Activated T-helper 17 cell treated with anti-CD3 and anti-CD28 coated beads, Interleukin-2, amount 50 U/mL, for 72 hours (primary cell): ENCODE results near the gene PPP1R3F. TPM values are rescaled to one million over a fixed set of nuclear protein-coding genes. Genes with fewer than 3 reads are reported as not detected.

ENCODE experiments used
- ATAC-seq: fragments of 150-1000 bp; cut with Tn5 transposase; replicated peaks from 2 replicates; pipeline ENCODE4 v1.10.0; 2021; ENCODE audit warnings: mild to moderate bottlenecking, moderate library complexity
- H3K27ac Mint-ChIP-seq: one replicate; pipeline ENCODE4 v1.8.0; 2022; ENCODE audit warnings: mixed read lengths
- H3K27me3 Mint-ChIP-seq: one replicate; pipeline ENCODE4 v1.8.0; 2022; ENCODE audit warnings: mixed read lengths
- H3K36me3 Mint-ChIP-seq: one replicate; pipeline ENCODE4 v1.8.0; 2022; ENCODE audit warnings: low read depth, mild to moderate bottlenecking, mixed read lengths
- H3K4me1 Mint-ChIP-seq: one replicate; pipeline ENCODE4 v1.8.0; 2022; ENCODE audit warnings: mixed read lengths
- H3K4me3 Mint-ChIP-seq: one replicate; pipeline ENCODE4 v1.8.0; 2022; ENCODE audit warnings: mild to moderate bottlenecking, mixed read lengths
- H3K9me3 Mint-ChIP-seq: one replicate; pipeline ENCODE4 v1.8.0; 2022; ENCODE audit warnings: mixed read lengths
- total RNA-seq, 2 donors: library from RNA; stranded (reverse); gene quantifications; one replicate each; pipeline ENCODE4 v1.2.3, GENCODE V29; 2022

The PPP1R3F gene
- total RNA-seq, 2 donors from 2014 or later = 6.6 to 8.8 TPM

GRCh38 chrX:49257846-49258748 lies 11.5 kb upstream of the PPP1R3F start:
- ATAC-seq = peak; percentile 42
- Mint-ChIP-seq H3K4me3 (peak overlapping the region; percentile 26), H3K27me3 (no peaks in the 10 kb centered on the region), H3K4me1 (peaks cover 22% of the 10 kb centered on the region), H3K36me3 (peaks cover 62% of the 10 kb centered on the region), H3K27ac (peak overlapping the region; percentile 54), H3K9me3 (no peaks in the 10 kb centered on the region)

- Mint-ChIP-seq H3K36me3 (peaks cover 69% of the 10 kb centered on the region), H3K9me3 (no peaks in the 10 kb centered on the region), H3K4me1 (peaks cover 22% of the 10 kb centered on the region), H3K27ac (peak overlapping the region; percentile 73), H3K27me3 (no peaks in the 10 kb centered on the region), H3K4me3 (peak overlapping the region; percentile 91)
- no peak for ATAC-seq
Observed at GRCh38 chrX:49258749-49259124, 10.9 kb upstream of the PPP1R3F start.

DNA sequence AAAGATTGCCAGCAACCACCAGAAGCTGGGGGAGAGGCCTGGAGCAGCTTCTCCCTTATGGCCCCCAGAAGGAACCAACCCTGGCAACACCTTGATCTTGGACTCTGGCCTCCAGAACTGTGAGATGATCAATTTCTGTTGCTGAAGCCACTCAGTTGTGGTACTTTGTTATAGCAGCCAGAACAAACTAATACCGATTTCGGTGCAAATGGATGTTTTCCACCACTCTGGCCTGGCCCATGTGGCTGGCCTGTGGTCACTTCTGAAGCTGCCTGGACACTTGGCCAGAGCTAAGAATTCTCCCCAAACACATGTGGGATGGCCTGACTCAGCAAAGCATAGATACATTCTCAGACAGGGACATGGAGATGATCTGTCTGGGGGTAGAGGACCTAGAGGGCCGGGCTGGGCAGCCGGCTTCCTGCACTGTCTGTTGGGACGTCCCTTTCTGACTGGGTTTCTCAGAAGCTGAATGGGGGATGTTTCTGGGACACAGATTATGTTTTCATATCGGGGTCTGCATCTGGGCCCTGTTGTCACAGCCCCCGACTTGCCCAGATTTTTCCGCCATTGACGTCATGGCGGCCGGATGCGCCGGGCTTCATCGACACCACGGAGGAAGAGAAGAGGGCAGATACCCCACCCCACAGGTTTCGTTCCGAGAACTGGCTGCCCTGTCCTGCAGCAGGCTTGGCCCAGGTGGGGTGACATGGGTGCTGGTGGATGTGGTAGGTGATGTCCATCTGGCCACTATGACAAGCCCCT lies 9.2 kb upstream of the PPP1R3F start:
- H3K4me1 Mint-ChIP-seq = peaks cover 26% of the 10 kb centered on the region
- no peaks in the 10 kb centered on the region for H3K9me3 Mint-ChIP-seq
- H3K27ac Mint-ChIP-seq = peak overlapping the region; percentile 54
- H3K36me3 Mint-ChIP-seq = peaks cover 75% of the 10 kb centered on the region
- H3K27me3 Mint-ChIP-seq = no peaks in the 10 kb centered on the region
- no peak for ATAC-seq
- H3K4me3 Mint-ChIP-seq = peak overlapping the region; percentile 91

GRCh38 chrX:49262603-49263002 lies 7.0 kb upstream of the PPP1R3F start:
- Mint-ChIP-seq H3K4me3 (peak overlapping the region; percentile 91), H3K4me1 (peaks cover 31% of the 10 kb centered on the region), H3K27me3 (no peaks in the 10 kb centered on the region), H3K27ac (peak overlapping the region; percentile 91), H3K36me3 (peaks cover 65% of the 10 kb centered on the region), H3K9me3 (no peaks in the 10 kb centered on the region)
- peak; percentile 31 for ATAC-seq

DNA sequence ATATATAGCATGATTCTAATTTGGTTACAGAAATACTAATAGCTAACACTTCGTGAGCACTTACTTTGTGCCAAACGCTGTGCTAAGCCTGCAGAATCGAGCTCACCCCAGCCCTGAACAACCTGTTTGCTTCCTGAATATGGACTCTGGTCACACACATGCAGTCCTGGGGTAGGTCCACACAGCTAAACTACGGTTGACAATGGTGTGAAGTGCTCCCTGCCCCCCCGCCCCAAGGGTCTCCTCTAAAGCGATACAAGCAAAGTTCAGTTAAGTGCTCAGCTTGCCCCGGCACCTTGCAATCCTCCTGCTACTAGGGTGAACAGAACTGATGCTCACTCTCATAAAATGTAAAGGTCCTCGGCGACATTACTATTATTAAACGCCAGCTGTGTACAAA lies 6.0 kb upstream of the PPP1R3F start:
- peaks cover 36% of the 10 kb centered on the region for H3K4me1 Mint-ChIP-seq
- H3K27me3 Mint-ChIP-seq = no peaks in the 10 kb centered on the region
- H3K4me3 Mint-ChIP-seq = peak overlapping the region; percentile 91
- ATAC-seq = no peak
- H3K36me3 Mint-ChIP-seq = peaks cover 64% of the 10 kb centered on the region
- H3K27ac Mint-ChIP-seq = peak overlapping the region; percentile 94
- H3K9me3 Mint-ChIP-seq = no peaks in the 10 kb centered on the region

- Mint-ChIP-seq H3K4me3 (peak within 1 kb of the TSS; percentile 91), H3K9me3 (no peaks in the 10 kb centered on the region), H3K27ac (peak within 1 kb of the TSS; percentile 94), H3K36me3 (peaks cover 60% of the 10 kb centered on the region), H3K27me3 (no peaks in the 10 kb centered on the region), H3K4me1 (peaks cover 28% of the 10 kb centered on the region)
- ATAC-seq = peak; percentile 7
Observed at GRCh38 chrX:49264460-49264859, 5.1 kb upstream of the PPP1R3F start, which contains the start of gene FOXP3. Gene FOXP3, minus strand, starts transcription at chrX:49264710. Its CDS starts 6,205 bp downstream, at chrX:49258505.

DNA sequence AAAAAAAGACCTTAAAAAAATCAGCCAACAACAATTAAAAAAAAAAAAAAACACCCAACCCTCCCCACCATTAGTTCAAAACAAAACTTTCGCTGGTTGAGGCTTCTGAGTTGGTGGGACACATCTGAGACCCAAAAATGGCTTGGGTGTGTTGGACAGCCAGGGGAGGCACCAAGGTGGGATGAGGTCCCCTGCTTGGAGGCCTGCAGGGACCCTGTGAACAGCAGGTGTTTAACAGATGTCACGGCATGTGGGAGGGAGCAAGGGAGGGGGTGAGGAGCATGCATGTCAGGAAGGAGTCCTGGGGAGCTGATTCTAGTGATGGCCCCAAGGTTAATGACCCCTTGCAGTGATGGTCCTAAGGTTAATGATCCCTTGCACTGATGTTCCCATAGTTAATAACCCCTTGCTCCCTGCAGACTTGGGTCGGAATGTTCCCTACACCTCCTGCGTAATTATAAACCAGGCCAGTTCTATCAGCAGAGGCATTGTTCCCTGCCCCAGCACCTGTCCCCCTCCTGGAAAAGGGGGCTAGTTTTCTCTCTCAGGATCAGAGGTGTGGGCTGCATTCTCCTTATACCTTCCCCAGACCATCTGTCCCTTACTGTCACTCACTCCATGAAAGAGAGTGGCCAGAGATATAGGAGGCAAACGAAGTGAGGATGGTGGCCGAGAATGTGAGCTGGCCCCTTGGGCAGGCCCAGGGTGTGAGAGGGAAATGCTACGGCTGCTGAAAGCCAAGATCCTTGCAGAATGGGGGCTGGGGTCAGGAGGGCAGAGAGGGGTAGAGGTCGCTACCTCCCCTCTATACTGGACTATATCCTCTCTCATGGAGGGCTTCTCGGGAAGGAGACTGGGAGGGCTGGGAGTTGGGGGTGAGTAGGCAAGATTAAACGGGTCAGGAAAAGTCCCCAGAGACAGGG lies 2.8 kb upstream of the PPP1R3F start:
- H3K4me1 Mint-ChIP-seq = peaks cover 26% of the 10 kb centered on the region
- peaks cover 50% of the 10 kb centered on the region for H3K36me3 Mint-ChIP-seq
- peak overlapping the region; percentile 100 for H3K27ac Mint-ChIP-seq
- H3K27me3 Mint-ChIP-seq = no peaks in the 10 kb centered on the region
- ATAC-seq = no peak
- no peaks in the 10 kb centered on the region for H3K9me3 Mint-ChIP-seq
- peak overlapping the region; percentile 88 for H3K4me3 Mint-ChIP-seq

DNA sequence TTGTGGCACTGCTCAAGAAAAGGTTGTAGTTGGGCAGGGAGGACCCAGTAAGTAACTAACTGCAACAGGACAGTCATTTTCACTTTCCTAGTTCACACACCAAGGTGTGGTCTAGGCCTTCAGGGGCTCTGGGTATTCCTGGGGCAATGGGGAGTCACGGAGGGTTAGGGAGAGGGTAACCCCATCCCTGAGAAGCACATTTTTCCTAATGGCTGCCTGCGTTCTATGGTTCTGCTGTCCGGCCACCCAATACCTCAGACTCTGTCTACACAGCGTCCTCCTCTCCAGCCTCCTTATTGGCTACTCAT lies 937 bp upstream of the PPP1R3F start:
- peak overlapping the region; percentile 88 for H3K4me3 Mint-ChIP-seq
- peak overlapping the region; percentile 100 for H3K27ac Mint-ChIP-seq
- ATAC-seq = no peak
- peaks cover 29% of the 10 kb centered on the region for H3K4me1 Mint-ChIP-seq
- H3K27me3 Mint-ChIP-seq = no peaks in the 10 kb centered on the region
- H3K36me3 Mint-ChIP-seq = peaks cover 50% of the 10 kb centered on the region
- H3K9me3 Mint-ChIP-seq = no peaks in the 10 kb centered on the region

GRCh38 chrX:49269010-49269766 lies 405 bp upstream of the PPP1R3F start:
- Mint-ChIP-seq H3K27ac (peak overlapping the region; percentile 100), H3K36me3 (peaks cover 50% of the 10 kb centered on the region), H3K4me1 (peaks cover 29% of the 10 kb centered on the region), H3K27me3 (no peaks in the 10 kb centered on the region), H3K4me3 (peak overlapping the region; percentile 88), H3K9me3 (no peaks in the 10 kb centered on the region)
- ATAC-seq = peak; percentile 82

DNA sequence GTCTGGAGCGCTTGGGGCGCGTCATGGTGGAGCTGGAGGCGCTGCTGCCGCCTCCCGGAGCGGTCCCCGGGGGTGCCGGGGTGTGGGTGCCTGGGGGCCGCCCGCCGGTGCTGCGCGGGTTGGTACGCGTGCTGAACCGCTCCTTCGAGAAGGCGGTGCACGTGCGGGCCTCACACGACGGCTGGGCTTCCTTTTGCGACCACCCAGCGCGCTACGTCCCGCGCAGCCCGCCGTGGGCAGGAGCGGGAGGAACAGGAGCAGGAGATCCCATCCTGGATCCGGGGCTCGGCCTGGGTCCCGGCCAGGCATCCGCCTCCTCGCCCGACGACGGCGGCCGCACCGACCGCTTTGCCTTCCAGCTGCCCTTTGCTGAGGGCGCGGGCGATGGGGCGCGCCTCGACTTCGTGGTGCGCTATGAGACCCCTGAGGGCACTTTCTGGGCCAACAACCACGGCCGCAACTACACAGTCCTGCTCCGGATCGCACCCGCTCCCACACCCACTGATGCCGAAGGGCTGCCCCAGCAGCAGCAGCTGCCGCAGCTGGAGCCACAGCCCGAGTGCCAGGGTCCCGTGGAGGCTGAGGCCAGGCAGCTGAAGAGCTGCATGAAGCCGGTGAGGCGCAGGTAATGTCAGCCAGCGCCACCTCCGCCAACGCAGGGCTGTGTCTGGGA lies 792 bp downstream of the PPP1R3F start:
- H3K4me1 Mint-ChIP-seq = peaks cover 36% of the 10 kb centered on the region
- ATAC-seq = no peak
- peak overlapping the region; percentile 94 for H3K4me3 Mint-ChIP-seq

GRCh38 chrX:49271341-49271740 lies 1.7 kb downstream of the PPP1R3F start:
- no peak for ATAC-seq
- Mint-ChIP-seq H3K4me3 (peak overlapping the region; percentile 94), H3K27ac (peak overlapping the region; percentile 88), H3K27me3 (no peaks in the 10 kb centered on the region), H3K9me3 (no peaks in the 10 kb centered on the region), H3K36me3 (peaks cover 58% of the 10 kb centered on the region), H3K4me1 (peaks cover 40% of the 10 kb centered on the region)

More for the DNA sequence above, 792 bp downstream of the PPP1R3F start:
- H3K9me3 Mint-ChIP-seq = no peaks in the 10 kb centered on the region
- H3K27ac Mint-ChIP-seq = peak overlapping the region; percentile 88
- peaks cover 53% of the 10 kb centered on the region for H3K36me3 Mint-ChIP-seq
- no peaks in the 10 kb centered on the region for H3K27me3 Mint-ChIP-seq

GRCh38 chrX:49272421-49272820 lies 2.8 kb downstream of the PPP1R3F start:
- ATAC-seq = no peak
- H3K36me3 Mint-ChIP-seq = peaks cover 63% of the 10 kb centered on the region
- H3K27ac Mint-ChIP-seq = peak overlapping the region; percentile 88
- peak overlapping the region; percentile 94 for H3K4me3 Mint-ChIP-seq
- H3K27me3 Mint-ChIP-seq = no peaks in the 10 kb centered on the region
- peaks cover 42% of the 10 kb centered on the region for H3K4me1 Mint-ChIP-seq
- H3K9me3 Mint-ChIP-seq = no peaks in the 10 kb centered on the region

- Mint-ChIP-seq H3K36me3 (peaks cover 68% of the 10 kb centered on the region), H3K4me3 (peak overlapping the region; percentile 94), H3K27me3 (no peaks in the 10 kb centered on the region), H3K27ac (peak overlapping the region; percentile 88), H3K4me1 (peaks cover 43% of the 10 kb centered on the region), H3K9me3 (no peaks in the 10 kb centered on the region)
- ATAC-seq = peak; percentile 5
Observed at GRCh38 chrX:49273181-49273727, 3.7 kb downstream of the PPP1R3F start.
